Renal cortical epithelial cell (primary cell): ENCODE measurements around the gene NPLOC4. TPM values are rescaled to one million over a fixed set of nuclear protein-coding genes. Genes with fewer than 3 reads are reported as not detected.
"Not testable (repeated sequence)": the region's sequence is repeated elsewhere in the genome, so short reads cannot be mapped to it uniquely, and the experiment has no call there.

Experiments used
- DNase-seq: peaks from one replicate; pipeline ENCODE4 v3.0.0-alpha.2; 2011; ENCODE audit warnings: low read depth
- total RNA-seq: library from RNA; depleted of rRNA; stranded (reverse); fragments of >200 nt; gene quantifications from 2 replicates; pipeline ENCODE4 v1.2.3, GENCODE V29; 2014

Gene NPLOC4
- total RNA-seq, 1 donor from 2014 or later, result 84.6 TPM

GRCh38 chr17:81584771-81585170 lies 52.1 kb downstream of the NPLOC4 start:
- DNase-seq, result not testable (repeated sequence)

GRCh38 chr17:81583589-81584342 lies 53.1 kb downstream of the NPLOC4 start:
- no peak for DNase-seq

GRCh38 chr17:81582749-81583148 lies 54.2 kb downstream of the NPLOC4 start:
- DNase-seq, result no peak

- peak; percentile 33 for DNase-seq
These were observed 54.6 kb downstream of the NPLOC4 start for GRCh38 chr17:81582341-81582740.

- DNase-seq, result no peak
These were observed 55.2 kb downstream of the NPLOC4 start for GRCh38 chr17:81581758-81582157.

GRCh38 chr17:81580481-81580880 lies 56.4 kb downstream of the NPLOC4 start:
- DNase-seq, result no peak

GRCh38 chr17:81579821-81580321 lies 57.0 kb downstream of the NPLOC4 start:
- no peak for DNase-seq

GRCh38 chr17:81579298-81579697 lies 57.6 kb downstream of the NPLOC4 start:
- no peak for DNase-seq

- no peak for DNase-seq
These were observed 58.2 kb downstream of the NPLOC4 start for GRCh38 chr17:81578561-81579225.

- DNase-seq, result peak; percentile 64
These were observed 58.9 kb downstream of the NPLOC4 start for GRCh38 chr17:81578038-81578441.

GRCh38 chr17:81577278-81578000 lies 59.5 kb downstream of the NPLOC4 start:
- peak; percentile 15 for DNase-seq

- DNase-seq, result peak; percentile 88
These were observed 60.2 kb downstream of the NPLOC4 start for GRCh38 chr17:81576621-81577277.

- no peak for DNase-seq
These were observed 61.1 kb downstream of the NPLOC4 start for GRCh38 chr17:81575836-81576235.

- no peak for DNase-seq
These were observed 62.3 kb downstream of the NPLOC4 start for GRCh38 chr17:81574643-81574956.

- no peak for DNase-seq
These were observed 62.9 kb downstream of the NPLOC4 start for GRCh38 chr17:81573794-81574642.

GRCh38 chr17:81572563-81573168 lies 64.2 kb downstream of the NPLOC4 start:
- DNase-seq, result no peak

- DNase-seq, result no peak
These were observed 65.9 kb downstream of the NPLOC4 start for GRCh38 chr17:81570964-81571363.

- no peak for DNase-seq
These were observed 66.9 kb downstream of the NPLOC4 start for GRCh38 chr17:81569986-81570514.

- no peak for DNase-seq
These were observed 68.5 kb downstream of the NPLOC4 start for GRCh38 chr17:81568416-81568815.

GRCh38 chr17:81567191-81567590 lies 69.7 kb downstream of the NPLOC4 start:
- DNase-seq, result no peak
